HepG2 (cell line): Measurements from ENCODE around the gene AUTS2.

Experiments
- BCL3 ChIP-seq: sonication (generic); formaldehyde crosslinking; IDR thresholded peaks from 2 replicates; pipeline ENCODE4 v1.5.1; 2020; ENCODE audit warnings: mild to moderate bottlenecking, missing genetic modification reagents, moderate library complexity
- BCL6 ChIP-seq: IDR thresholded peaks from 2 replicates; pipeline ENCODE4 v1.6.1; 2016; ENCODE audit warnings: missing genetic modification reagents, missing compliant biosample characterization
- HNF4G ChIP-seq, 2 experiments: sonication (generic) in 1 of 2; formaldehyde crosslinking in 1 of 2; IDR thresholded peaks; 2 replicates each; pipeline versions ENCODE4 v1.4.0 to v1.6.1; 2011 to 2020; ENCODE audit warnings: borderline replicate concordance in 2 of 2, low read depth in 2 of 2, mild to moderate bottlenecking in 2 of 2, low read length in 1 of 2, missing genetic modification reagents in 1 of 2, moderate library complexity in 1 of 2
- KDM1A ChIP-seq: IDR thresholded peaks from 2 replicates; pipeline ENCODE4 v1.6.1; 2016; ENCODE audit warnings: missing compliant biosample characterization
- KLF16 ChIP-seq, 2 experiments: sonication (generic) in 1 of 2; formaldehyde crosslinking in 1 of 2; IDR thresholded peaks; 2 replicates each; pipeline versions ENCODE4 v1.6.1 to v1.8.0; 2016 to 2023; ENCODE audit warnings: missing genetic modification reagents in 2 of 2, missing compliant biosample characterization in 1 of 2
- NR2C2 ChIP-seq: sonication (generic); formaldehyde crosslinking; IDR thresholded peaks from 2 replicates; pipeline ENCODE4 v1.4.0; 2020; ENCODE audit warnings: missing genetic modification reagents, mild to moderate bottlenecking, moderate library complexity, borderline replicate concordance
- SMARCC2 ChIP-seq: fragments of 450-650 bp; IDR thresholded peaks from 2 replicates; pipeline ENCODE4 v1.6.1; 2017; ENCODE audit warnings: antibody characterized with exemption, mild to moderate bottlenecking
- STAT5B ChIP-seq: sonication (generic); formaldehyde crosslinking; IDR thresholded peaks from 2 replicates; pipeline ENCODE4 v1.4.0; 2020; ENCODE audit warnings: missing genetic modification reagents
- ZNF430 ChIP-seq: sonication (generic); formaldehyde crosslinking; IDR thresholded peaks from 2 replicates; pipeline ENCODE4 v1.9.0; 2021; ENCODE audit warnings: mild to moderate bottlenecking, missing genetic modification reagents
- ZNF577 ChIP-seq: sonication (generic); formaldehyde crosslinking; IDR thresholded peaks from 2 replicates; pipeline ENCODE4 v1.4.0; 2020; ENCODE audit warnings: mild to moderate bottlenecking, low read depth, missing genetic modification reagents, borderline replicate concordance
- ZNF616 ChIP-seq: sonication (generic); formaldehyde crosslinking; IDR thresholded peaks from 2 replicates; pipeline ENCODE4 v1.5.0; 2020; ENCODE audit warnings: low read depth, mild to moderate bottlenecking, missing genetic modification reagents
- TF ChIP-seq, protein P1 (sequence below): sonication (generic); formaldehyde crosslinking; IDR thresholded peaks from 2 replicates; pipeline ENCODE4 v1.5.0; 2020; ENCODE audit warnings: mild to moderate bottlenecking, missing genetic modification reagents, moderate library complexity
- TF ChIP-seq, protein P2 (sequence below): sonication (generic); formaldehyde crosslinking; IDR thresholded peaks from 2 replicates; pipeline ENCODE4 v1.4.0; 2020; ENCODE audit warnings: missing genetic modification reagents, mild to moderate bottlenecking, borderline replicate concordance
- TF ChIP-seq, protein P3 (sequence below): sonication (generic); formaldehyde crosslinking; IDR thresholded peaks from 2 replicates; pipeline ENCODE4 v1.4.0; 2020; ENCODE audit warnings: missing genetic modification reagents

DNA sequence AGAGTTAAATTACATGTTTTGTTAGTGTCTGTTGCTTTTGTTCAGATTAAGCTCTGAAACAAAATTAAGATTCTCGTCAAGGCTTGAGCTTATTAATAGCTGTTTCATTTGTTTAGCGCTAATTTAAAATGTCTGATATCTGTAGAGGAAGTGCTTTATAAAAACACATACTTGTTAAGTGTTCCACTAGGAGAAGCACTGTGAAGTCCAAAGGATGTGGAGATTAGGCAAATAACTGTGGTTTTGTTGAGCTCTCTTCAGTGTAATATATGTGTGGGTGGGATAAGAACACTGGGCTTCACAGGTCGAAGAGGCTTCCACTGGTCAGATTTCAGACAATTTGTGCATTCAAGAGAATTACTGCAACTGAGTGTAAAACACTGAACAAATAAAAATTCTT is 242.0 kb downstream of the AUTS2 start:
- no peak for TF ChIP-seq ZNF616
- TF ChIP-seq, protein P1, sequence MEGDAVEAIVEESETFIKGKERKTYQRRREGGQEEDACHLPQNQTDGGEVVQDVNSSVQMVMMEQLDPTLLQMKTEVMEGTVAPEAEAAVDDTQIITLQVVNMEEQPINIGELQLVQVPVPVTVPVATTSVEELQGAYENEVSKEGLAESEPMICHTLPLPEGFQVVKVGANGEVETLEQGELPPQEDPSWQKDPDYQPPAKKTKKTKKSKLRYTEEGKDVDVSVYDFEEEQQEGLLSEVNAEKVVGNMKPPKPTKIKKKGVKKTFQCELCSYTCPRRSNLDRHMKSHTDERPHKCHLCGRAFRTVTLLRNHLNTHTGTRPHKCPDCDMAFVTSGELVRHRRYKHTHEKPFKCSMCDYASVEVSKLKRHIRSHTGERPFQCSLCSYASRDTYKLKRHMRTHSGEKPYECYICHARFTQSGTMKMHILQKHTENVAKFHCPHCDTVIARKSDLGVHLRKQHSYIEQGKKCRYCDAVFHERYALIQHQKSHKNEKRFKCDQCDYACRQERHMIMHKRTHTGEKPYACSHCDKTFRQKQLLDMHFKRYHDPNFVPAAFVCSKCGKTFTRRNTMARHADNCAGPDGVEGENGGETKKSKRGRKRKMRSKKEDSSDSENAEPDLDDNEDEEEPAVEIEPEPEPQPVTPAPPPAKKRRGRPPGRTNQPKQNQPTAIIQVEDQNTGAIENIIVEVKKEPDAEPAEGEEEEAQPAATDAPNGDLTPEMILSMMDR (CRISPR knock-in tag), result no peak
- TF ChIP-seq, protein P2, sequence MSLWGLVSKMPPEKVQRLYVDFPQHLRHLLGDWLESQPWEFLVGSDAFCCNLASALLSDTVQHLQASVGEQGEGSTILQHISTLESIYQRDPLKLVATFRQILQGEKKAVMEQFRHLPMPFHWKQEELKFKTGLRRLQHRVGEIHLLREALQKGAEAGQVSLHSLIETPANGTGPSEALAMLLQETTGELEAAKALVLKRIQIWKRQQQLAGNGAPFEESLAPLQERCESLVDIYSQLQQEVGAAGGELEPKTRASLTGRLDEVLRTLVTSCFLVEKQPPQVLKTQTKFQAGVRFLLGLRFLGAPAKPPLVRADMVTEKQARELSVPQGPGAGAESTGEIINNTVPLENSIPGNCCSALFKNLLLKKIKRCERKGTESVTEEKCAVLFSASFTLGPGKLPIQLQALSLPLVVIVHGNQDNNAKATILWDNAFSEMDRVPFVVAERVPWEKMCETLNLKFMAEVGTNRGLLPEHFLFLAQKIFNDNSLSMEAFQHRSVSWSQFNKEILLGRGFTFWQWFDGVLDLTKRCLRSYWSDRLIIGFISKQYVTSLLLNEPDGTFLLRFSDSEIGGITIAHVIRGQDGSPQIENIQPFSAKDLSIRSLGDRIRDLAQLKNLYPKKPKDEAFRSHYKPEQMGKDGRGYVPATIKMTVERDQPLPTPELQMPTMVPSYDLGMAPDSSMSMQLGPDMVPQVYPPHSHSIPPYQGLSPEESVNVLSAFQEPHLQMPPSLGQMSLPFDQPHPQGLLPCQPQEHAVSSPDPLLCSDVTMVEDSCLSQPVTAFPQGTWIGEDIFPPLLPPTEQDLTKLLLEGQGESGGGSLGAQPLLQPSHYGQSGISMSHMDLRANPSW (CRISPR knock-in tag), result no peak
- TF ChIP-seq HNF4G (IDR thresholded peaks at IDR 0.05; ENCODE audit: borderline replicate concordance, low read depth, low read length), result no peak
- no peak for TF ChIP-seq HNF4G (CRISPR knock-in tag; IDR thresholded peaks at IDR 0.05; ENCODE audit: borderline replicate concordance, low read depth)
- TF ChIP-seq KLF16 (CRISPR knock-in tag; IDR thresholded peaks at IDR 0.05), result no peak
- TF ChIP-seq, protein P3, sequence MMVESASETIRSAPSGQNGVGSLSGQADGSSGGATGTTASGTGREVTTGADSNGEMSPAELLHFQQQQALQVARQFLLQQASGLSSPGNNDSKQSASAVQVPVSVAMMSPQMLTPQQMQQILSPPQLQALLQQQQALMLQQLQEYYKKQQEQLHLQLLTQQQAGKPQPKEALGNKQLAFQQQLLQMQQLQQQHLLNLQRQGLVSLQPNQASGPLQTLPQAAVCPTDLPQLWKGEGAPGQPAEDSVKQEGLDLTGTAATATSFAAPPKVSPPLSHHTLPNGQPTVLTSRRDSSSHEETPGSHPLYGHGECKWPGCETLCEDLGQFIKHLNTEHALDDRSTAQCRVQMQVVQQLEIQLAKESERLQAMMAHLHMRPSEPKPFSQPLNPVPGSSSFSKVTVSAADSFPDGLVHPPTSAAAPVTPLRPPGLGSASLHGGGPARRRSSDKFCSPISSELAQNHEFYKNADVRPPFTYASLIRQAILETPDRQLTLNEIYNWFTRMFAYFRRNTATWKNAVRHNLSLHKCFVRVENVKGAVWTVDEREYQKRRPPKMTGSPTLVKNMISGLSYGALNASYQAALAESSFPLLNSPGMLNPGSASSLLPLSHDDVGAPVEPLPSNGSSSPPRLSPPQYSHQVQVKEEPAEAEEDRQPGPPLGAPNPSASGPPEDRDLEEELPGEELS (CRISPR knock-in tag), result no peak
- TF ChIP-seq ZNF577 (CRISPR knock-in tag), result no peak
- no peak for TF ChIP-seq BCL3
- no peak for TF ChIP-seq KDM1A
- no peak for TF ChIP-seq BCL6 (CRISPR knock-in tag)
- TF ChIP-seq STAT5B, result no peak
- no peak for TF ChIP-seq ZNF430
- no peak for TF ChIP-seq NR2C2
- no peak for TF ChIP-seq SMARCC2
